PFSK-1 (cell line): ENCODE results near the gene FKBP1A.

Experiments
- FOXP2 ChIP-seq: optimal IDR thresholded peaks from 2 replicates; pipeline ENCODE3; 2011; ENCODE audit warnings: borderline replicate concordance, control low read depth, inconsistent platforms; ENCODE audit not compliant: insufficient read depth; ENCODE audit errors: extremely low read length, extremely low read depth
- POLR2AphosphoS5 ChIP-seq: IDR thresholded peaks from 2 replicates; pipeline ENCODE4 v1.6.1; 2012; ENCODE audit warnings: low read depth, mild to moderate bottlenecking, control low read depth, low read length, moderate library complexity
- REST ChIP-seq, 2 experiments: IDR thresholded peaks; 2 replicates each; pipeline versions ENCODE4 v1.6.1 to v1.8.0; 2011 to 2012; ENCODE audit warnings: low read depth in 2 of 2, low read length in 2 of 2, control low read depth in 1 of 2, inconsistent platforms in 1 of 2, mild to moderate bottlenecking in 1 of 2, moderate library complexity in 1 of 2; ENCODE audit not compliant: insufficient read depth in 1 of 2
- SIN3A ChIP-seq: IDR thresholded peaks from 2 replicates; pipeline ENCODE4 v1.6.1; 2012; ENCODE audit warnings: mild to moderate bottlenecking, low read length, moderate library complexity, borderline replicate concordance; ENCODE audit not compliant: insufficient read depth
- TAF1 ChIP-seq: IDR thresholded peaks from 2 replicates; pipeline ENCODE4 v1.6.1; 2012; ENCODE audit warnings: low read length, control low read depth, borderline replicate concordance; ENCODE audit not compliant: insufficient read depth

Gene FKBP1A

DNA sequence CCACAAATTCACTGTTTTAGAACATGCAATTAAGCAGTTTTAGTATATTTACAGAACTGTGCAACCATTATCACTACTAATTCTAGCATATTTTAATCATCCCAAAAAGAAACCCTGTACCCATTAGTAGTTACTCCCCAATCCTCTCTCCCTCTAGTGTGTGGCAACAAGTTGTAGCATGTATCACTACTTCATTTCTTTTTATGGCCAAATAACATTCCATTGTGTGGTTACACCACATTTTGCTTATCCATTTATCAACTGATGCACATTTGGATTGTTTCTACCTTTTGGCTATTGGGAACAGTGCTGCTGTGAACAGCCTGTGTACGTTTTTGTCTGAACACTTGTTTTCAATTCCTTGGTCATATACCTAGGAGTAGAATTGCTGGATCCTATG is 31.5 kb upstream of the FKBP1A start:
- TF ChIP-seq TAF1 = no peak
- no peak for TF ChIP-seq POLR2AphosphoS5
- no peak for TF ChIP-seq SIN3A
- no peak for TF ChIP-seq FOXP2
- TF ChIP-seq REST (IDR thresholded peaks at IDR 0.05; ENCODE audit: insufficient read depth in 1 of 2, low read depth in 2 of 2, low read length in 2 of 2) = no peak

GRCh38 chr20:1423625-1424106 is 30.8 kb upstream of the FKBP1A start:
- TF ChIP-seq REST (IDR thresholded peaks at IDR 0.05; ENCODE audit: insufficient read depth in 1 of 2, low read depth in 2 of 2, low read length in 2 of 2) (no peak), SIN3A (no peak), POLR2AphosphoS5 (no peak), TAF1 (no peak)

GRCh38 chr20:1423206-1423605 is 30.4 kb upstream of the FKBP1A start:
- TF ChIP-seq POLR2AphosphoS5 (no peak), FOXP2 (no peak), TAF1 (no peak), REST (IDR thresholded peaks at IDR 0.05; ENCODE audit: insufficient read depth in 1 of 2, low read depth in 2 of 2, low read length in 2 of 2) (no peak), SIN3A (no peak)

- TF ChIP-seq SIN3A (no peak), POLR2AphosphoS5 (no peak), TAF1 (no peak), REST (IDR thresholded peaks at IDR 0.05; ENCODE audit: insufficient read depth in 1 of 2, low read depth in 2 of 2, low read length in 2 of 2) (no peak), FOXP2 (no peak)
Measured at GRCh38 chr20:1422753-1423152, 29.9 kb upstream of the FKBP1A start.

DNA sequence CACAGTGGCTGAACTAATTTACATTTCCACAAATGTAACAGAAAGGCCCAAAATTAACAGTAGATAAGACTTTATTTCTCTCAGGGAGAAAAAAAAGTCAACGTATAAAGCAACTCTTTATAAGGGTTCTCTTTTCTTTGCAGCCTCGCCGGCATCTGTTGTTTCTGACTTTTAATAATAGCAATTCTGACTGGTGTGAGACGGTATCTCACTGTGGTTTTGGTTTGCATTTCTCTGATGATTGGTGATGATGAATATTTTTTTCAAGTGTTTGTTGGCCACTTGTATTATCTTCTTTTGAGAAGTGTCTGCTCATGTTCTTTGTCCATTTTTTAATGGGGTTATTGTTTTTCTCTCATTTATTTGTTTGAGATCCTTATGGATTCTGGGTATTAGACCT is 27.2 kb upstream of the FKBP1A start:
- TF ChIP-seq TAF1 = no peak
- no peak for TF ChIP-seq REST (IDR thresholded peaks at IDR 0.05; ENCODE audit: insufficient read depth in 1 of 2, low read depth in 2 of 2, low read length in 2 of 2)
- no peak for TF ChIP-seq POLR2AphosphoS5
- no peak for TF ChIP-seq SIN3A
- TF ChIP-seq FOXP2 = no peak
